SK-N-SH treated with all-trans-retinoic acid at 6 μM for 48 hours (cell line): ENCODE results near the gene TNNI2.

ENCODE experiments used
- BACH2 ChIP-seq: fragments of 250-450 bp; sonication (Bioruptor Pico); IDR thresholded peaks from 2 replicates; pipeline ENCODE4 v1.9.0; 2021; ENCODE audit warnings: mild to moderate bottlenecking, borderline replicate concordance
- CREB5 ChIP-seq: fragments of 250-450 bp; sonication (Bioruptor Pico); IDR thresholded peaks from 2 replicates; pipeline ENCODE4 v1.5.1; 2020; ENCODE audit warnings: low read depth, mild to moderate bottlenecking, moderate library complexity
- CSDC2 ChIP-seq: fragments of 250-450 bp; sonication (Bioruptor Pico); IDR thresholded peaks from 2 replicates; pipeline ENCODE4 v1.5.0; 2020; ENCODE audit warnings: mild to moderate bottlenecking, moderate library complexity
- CSRNP3 ChIP-seq: fragments of 250-450 bp; sonication (Bioruptor Pico); IDR thresholded peaks from 2 replicates; pipeline ENCODE4 v1.5.1; 2021; ENCODE audit warnings: mild to moderate bottlenecking, moderate library complexity
- OSR1 ChIP-seq: fragments of 250-450 bp; sonication (Bioruptor Pico); IDR thresholded peaks from 2 replicates; pipeline ENCODE4 v1.8.0; 2022; ENCODE audit warnings: moderate library complexity, mild to moderate bottlenecking, inconsistent platforms
- PATZ1 ChIP-seq: fragments of 250-450 bp; sonication (Bioruptor Pico); IDR thresholded peaks from 2 replicates; pipeline ENCODE4 v1.8.0; 2020; ENCODE audit warnings: mild to moderate bottlenecking, moderate library complexity, borderline replicate concordance
- PPARA ChIP-seq: fragments of 250-450 bp; sonication (Bioruptor Pico); IDR thresholded peaks from 2 replicates; pipeline ENCODE4 v1.5.0; 2020; ENCODE audit warnings: mild to moderate bottlenecking, borderline replicate concordance
- RARB ChIP-seq: fragments of 250-450 bp; sonication (Bioruptor Pico); IDR thresholded peaks from 2 replicates; pipeline ENCODE4 v1.8.0; 2021; ENCODE audit warnings: mild to moderate bottlenecking, moderate library complexity
- TOX ChIP-seq: fragments of 250-450 bp; sonication (Bioruptor Pico); IDR thresholded peaks from 2 replicates; pipeline ENCODE4 v1.8.0; 2021; ENCODE audit warnings: mild to moderate bottlenecking, moderate library complexity, borderline replicate concordance
- TSHZ2 ChIP-seq: fragments of 250-450 bp; sonication (Bioruptor Pico); IDR thresholded peaks from 2 replicates; pipeline ENCODE4 v1.5.0; 2020; ENCODE audit warnings: mild to moderate bottlenecking, moderate library complexity
- ZFP3 ChIP-seq: fragments of 250-450 bp; sonication (Bioruptor Pico); IDR thresholded peaks from 2 replicates; pipeline ENCODE4 v1.5.0; 2020; ENCODE audit warnings: mild to moderate bottlenecking, moderate library complexity
- ZNF565 ChIP-seq: fragments of 450-650 bp; formaldehyde crosslinking; conservative IDR thresholded peaks from 2 replicates; pipeline ENCODE4 v1.5.0; 2020; ENCODE audit warnings: low read depth, mild to moderate bottlenecking, moderate library complexity
- ZNF70 ChIP-seq: fragments of 450-650 bp; formaldehyde crosslinking; IDR thresholded peaks from 2 replicates; pipeline ENCODE4 v1.5.0; 2020; ENCODE audit warnings: mild to moderate bottlenecking, moderate library complexity
- ZNF8 ChIP-seq: fragments of 450-650 bp; formaldehyde crosslinking; IDR thresholded peaks from 2 replicates; pipeline ENCODE4 v1.5.0; 2020; ENCODE audit warnings: mild to moderate bottlenecking, moderate library complexity

GRCh38 chr11:1851468-1852180 lies 12.8 kb downstream of the TNNI2 start:
- TF ChIP-seq PATZ1 (CRISPR knock-in tag) (no peak), TSHZ2 (CRISPR knock-in tag) (no peak), ZNF565 (CRISPR knock-in tag) (no peak), CSDC2 (CRISPR knock-in tag) (no peak), RARB (no peak), OSR1 (CRISPR knock-in tag) (no peak), TOX (no peak), BACH2 (CRISPR knock-in tag) (no peak), ZNF8 (no peak), PPARA (CRISPR knock-in tag) (no peak), ZNF70 (CRISPR knock-in tag) (no peak), ZFP3 (CRISPR knock-in tag) (no peak), CREB5 (CRISPR knock-in tag) (no peak), CSRNP3 (CRISPR knock-in tag) (no peak)
